Choroid plexus epithelial cell (primary cell): ENCODE results near the gene ABCC4.

Experiments
- DNase-seq: peaks from one replicate; pipeline ENCODE4 v3.0.0-alpha.2; 2010; ENCODE audit warnings: low read depth
- H3K4me3 ChIP-seq: 2 replicates; pipeline ENCODE4 v1.5.1; 2011; ENCODE audit warnings: low read depth, mild to moderate bottlenecking, control low read depth, low read length, moderate library complexity
- TF ChIP-seq, protein P1 (sequence below): conservative IDR thresholded peaks from 2 replicates; pipeline ENCODE4 v1.5.1; 2011; ENCODE audit warnings: low read depth, mild to moderate bottlenecking, control low read depth, inconsistent platforms, low read length, moderate library complexity

Gene ABCC4

DNA sequence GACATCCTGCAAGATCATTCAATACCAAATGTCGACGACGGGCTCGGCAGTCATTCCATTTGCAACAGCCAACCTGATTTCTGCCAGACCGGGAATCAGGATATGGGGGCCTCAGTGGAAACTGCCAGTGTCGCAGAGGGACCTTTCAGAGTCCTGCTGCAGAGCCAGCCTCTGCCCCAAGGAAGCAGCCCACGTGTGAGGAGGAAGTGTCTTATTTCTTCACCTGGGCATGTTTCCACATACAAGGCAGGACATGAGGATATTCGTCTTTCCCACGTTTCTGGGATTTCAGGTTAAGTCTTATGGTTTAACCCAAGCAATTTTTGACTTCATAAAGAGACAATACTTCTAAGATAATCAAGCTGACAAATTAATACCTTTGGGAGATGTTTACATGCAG lies 69.9 kb downstream of the ABCC4 start:
- H3K4me3 ChIP-seq = no peak overlapping the region

DNA sequence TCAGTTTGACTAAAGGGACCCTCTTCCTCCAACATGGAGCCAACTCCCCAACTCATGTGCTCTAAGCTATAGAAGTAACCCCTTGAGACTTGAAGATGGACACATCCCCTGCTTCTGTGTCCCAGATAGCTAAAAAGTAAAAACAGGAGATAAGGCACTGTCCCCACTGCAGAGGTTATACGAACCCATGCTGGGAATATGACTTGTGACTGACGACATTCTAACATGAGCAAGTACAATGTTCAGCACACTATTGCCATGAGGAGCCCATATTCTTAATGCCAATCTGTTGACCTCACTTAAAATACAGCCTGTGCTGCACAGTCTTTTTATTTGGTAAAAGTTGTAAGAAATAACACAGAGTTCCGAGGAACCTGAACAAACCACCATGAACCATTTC lies 71.4 kb downstream of the ABCC4 start:
- TF ChIP-seq, protein P1, sequence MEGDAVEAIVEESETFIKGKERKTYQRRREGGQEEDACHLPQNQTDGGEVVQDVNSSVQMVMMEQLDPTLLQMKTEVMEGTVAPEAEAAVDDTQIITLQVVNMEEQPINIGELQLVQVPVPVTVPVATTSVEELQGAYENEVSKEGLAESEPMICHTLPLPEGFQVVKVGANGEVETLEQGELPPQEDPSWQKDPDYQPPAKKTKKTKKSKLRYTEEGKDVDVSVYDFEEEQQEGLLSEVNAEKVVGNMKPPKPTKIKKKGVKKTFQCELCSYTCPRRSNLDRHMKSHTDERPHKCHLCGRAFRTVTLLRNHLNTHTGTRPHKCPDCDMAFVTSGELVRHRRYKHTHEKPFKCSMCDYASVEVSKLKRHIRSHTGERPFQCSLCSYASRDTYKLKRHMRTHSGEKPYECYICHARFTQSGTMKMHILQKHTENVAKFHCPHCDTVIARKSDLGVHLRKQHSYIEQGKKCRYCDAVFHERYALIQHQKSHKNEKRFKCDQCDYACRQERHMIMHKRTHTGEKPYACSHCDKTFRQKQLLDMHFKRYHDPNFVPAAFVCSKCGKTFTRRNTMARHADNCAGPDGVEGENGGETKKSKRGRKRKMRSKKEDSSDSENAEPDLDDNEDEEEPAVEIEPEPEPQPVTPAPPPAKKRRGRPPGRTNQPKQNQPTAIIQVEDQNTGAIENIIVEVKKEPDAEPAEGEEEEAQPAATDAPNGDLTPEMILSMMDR = no peak
- DNase-seq = no peak
- no peak overlapping the region for H3K4me3 ChIP-seq

More for the DNA sequence above, 69.9 kb downstream of the ABCC4 start:
- no peak for DNase-seq
- TF ChIP-seq, protein P1 = no peak

- TF ChIP-seq, protein P1 = no peak
- DNase-seq = no peak
- H3K4me3 ChIP-seq = no peak overlapping the region
These were observed 73.1 kb downstream of the ABCC4 start for GRCh38 chr13:95228130-95228529.

DNA sequence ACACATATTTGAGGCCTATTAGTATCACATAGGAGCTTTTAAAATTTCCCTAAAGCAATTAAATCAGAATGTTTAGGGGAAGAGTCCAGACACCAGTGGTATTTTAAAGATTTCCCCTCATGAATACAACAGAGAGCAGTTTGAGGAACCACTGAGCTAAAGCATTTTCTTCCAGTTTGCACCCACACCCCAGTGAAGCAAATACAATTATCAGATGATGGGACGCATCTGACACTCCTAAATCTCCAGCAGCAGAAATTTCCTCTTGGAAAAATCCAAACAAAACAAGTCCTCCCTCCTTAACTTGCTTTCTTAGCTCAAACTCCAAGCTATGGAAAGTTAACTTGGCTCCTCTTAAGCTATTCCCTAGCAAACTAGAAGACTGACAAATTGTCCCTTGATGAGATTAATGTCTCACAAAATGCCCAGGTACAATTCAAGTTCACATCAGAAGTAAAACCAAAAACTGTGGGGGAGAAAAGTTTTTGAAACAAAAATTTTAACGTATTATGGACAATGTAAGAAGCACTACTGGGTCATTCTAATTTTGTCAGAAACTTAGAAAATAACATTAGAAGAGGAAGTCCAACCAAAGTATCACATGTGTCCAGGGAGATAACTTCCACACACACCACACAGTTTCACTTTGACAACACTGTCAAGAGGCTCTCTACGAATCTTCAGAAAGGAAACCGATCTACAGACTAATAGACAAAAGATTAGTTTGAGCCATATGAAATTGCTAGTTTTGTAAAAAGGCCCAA lies 74.1 kb downstream of the ABCC4 start:
- no peak overlapping the region for H3K4me3 ChIP-seq
- no peak for DNase-seq
- TF ChIP-seq, protein P1 = no peak

DNA sequence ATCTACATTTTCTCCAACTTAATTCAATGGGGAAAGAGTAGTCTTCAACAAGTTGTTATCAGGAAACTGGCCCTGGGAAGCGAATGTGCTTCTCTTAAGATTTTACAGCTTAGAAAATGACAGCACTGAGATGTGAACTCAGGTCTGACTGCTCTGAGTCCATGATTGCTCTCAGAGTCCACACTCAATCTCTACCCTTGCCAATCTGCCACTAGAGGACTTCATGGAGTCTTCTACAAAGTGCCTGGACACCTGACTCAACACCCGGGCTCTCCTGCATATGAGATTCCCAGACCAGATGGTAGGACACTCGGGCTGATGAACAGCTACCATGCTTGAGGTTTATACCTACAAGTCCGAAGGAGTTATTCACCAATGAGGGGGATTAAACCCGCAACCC lies 74.8 kb downstream of the ABCC4 start:
- no peak for DNase-seq
- TF ChIP-seq, protein P1 = no peak
- H3K4me3 ChIP-seq = no peak overlapping the region

GRCh38 chr13:95226050-95226449 lies 75.2 kb downstream of the ABCC4 start:
- TF ChIP-seq, protein P1 = no peak
- DNase-seq = no peak
- H3K4me3 ChIP-seq = no peak overlapping the region

DNA sequence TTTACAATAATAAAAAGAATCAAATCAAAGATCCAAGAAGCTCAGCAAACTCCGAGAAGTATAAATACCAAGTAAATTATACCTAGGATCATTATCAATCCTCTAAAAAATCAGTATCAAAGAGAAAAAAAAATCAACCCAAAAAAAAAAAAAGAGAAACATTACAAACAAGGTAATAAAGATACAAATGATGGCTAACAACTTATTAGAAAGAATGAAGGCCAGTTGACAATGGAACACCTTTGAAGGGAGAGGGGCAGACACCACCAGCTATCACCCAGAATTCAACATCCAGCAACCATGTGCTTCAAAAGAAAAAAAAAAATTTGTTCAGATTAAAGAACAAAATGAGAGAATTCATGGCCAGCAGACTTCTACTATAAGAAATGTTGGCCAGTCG lies 77.2 kb downstream of the ABCC4 start:
- DNase-seq = no peak
- TF ChIP-seq, protein P1 = no peak
- no peak overlapping the region for H3K4me3 ChIP-seq
